Left kidney (tissue), 2 donors: ENCODE measurements around the gene VCPKMT. TPM values are rescaled to one million over a fixed set of nuclear protein-coding genes. Genes with fewer than 3 reads are reported as not detected.
"Not testable (repeated sequence)": the region's sequence is repeated elsewhere in the genome, so short reads cannot be mapped to it uniquely, and the experiment has no call there.

Experiments used
- DNase-seq: peaks from one replicate; pipeline ENCODE4 v3.0.0-alpha.2; 2013
- polyA plus RNA-seq: library from polyadenylated mRNA; unstranded; fragments of 120-200 nt; gene quantifications from one replicate; pipeline ENCODE4 v1.2.1, GENCODE V29; 2013; ENCODE audit not compliant: insufficient read length

Gene VCPKMT
- polyA plus RNA-seq, 1 donor = 16.9 TPM

DNA sequence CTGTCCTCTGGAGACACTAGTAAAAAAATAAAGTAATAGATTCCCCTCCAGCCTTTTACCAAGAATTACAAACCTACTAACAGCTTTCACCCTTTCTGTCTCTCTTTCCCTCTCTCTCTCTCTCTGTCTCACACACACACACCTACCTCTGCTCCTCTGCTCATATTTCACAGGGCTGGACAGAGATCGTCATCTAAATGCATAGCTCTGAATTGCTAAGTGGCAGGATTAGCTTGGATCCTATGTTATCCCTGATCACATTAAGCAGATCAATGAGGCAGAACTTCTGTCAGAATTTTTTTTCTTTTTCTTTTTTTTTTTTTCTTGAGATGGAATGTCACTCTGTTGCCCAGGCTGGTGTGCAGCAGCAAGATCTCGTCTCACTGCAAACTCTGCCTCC, 22.9 kb downstream of the VCPKMT start:
- no peak for DNase-seq

DNA sequence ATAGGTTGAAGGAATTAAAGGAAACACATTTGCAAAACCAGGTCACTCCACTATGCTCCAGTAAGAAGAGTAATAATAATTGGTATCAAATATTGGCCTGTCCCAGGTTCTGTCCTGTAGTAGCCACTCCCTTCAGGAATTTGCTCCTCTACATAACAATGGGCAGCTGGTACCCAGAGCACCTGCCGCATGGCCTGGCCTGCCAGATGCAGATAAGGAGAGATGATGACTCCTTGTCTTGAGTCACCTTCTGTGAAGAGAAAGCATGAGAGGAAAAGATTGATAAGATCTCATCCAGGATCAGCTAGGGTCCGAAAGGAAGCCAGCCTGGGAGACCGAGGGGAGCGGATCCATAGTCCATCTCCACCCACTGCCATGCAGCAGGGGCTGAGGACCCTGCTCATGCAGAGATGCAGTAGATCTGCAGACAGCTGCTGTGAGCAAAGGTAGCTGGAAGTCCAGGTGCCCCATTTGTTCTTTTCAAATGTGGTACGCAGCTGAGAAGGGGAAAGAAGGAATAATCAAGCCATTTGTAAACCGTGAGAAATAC, 24.3 kb downstream of the VCPKMT start:
- DNase-seq = no peak

DNA sequence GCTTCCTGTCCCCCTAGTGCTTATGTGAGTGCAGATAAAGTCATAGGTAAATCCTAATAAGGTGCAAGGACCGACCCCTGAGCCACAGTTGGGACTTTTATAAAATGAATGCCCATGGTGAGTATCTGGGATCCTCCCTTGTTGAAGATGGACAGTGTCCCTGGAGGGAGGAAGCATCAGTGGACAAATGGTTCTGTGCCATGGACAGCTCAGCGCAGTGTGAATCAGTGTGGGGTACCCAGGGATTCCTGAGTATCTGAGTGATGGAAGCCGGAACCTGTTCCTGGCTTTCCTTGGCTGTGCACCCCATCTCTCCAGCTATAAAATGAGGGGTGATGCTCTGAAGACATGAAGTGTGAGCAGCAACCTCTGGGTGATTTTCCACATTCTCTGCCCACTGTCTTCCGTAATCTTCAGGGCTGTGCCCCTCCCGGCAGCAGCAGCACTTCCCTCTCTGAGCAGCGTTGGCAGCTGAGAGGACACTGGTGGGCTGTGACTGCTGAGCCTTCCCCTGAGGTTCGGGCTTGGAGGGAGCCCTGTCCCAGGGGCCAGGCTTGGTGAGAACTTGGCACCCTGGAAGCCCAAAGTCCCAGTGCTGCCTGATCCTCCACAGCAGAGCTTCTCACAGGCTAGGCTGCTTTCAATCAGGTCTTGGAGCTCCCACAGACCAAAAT, 25.0 kb downstream of the VCPKMT start:
- no peak for DNase-seq

DNA sequence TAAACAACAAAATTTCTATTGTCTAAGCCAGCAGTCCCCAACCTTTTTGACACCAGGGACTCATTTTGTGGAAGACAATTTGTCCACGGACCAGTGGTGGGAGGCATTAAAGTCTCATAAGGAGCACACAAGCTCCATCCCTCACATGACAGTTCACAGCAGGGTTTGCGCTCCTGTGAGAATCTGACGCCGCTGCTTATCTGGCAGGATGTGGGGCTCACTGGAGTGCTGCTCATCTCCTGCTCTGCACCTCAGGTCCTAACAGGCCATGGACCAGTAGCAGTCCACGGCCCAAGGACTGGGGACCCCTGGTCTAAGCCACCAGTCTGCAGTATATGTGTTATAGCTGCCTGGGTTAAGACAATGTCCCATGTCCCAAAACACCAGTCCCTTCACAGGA, 27.2 kb downstream of the VCPKMT start:
- no peak for DNase-seq

DNA sequence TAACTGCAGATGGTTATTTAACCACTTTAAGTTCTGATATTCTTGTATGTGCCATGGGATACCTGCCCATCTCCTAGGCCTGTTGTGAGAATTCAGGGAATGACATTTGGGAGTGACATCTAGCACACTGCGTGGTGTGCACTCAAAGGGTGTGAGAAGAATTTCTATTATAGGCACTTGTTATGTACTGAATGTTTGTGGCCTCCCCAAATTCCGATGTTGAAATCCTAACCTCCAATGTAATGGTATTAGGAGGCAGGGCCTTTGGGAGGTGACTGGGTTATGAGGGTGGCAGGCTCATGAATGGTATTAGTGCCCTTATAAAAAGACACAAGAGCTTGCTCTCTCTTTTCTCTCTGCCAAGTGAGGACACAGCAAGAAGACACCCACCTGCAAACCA, 27.6 kb downstream of the VCPKMT start:
- no peak for DNase-seq

DNA sequence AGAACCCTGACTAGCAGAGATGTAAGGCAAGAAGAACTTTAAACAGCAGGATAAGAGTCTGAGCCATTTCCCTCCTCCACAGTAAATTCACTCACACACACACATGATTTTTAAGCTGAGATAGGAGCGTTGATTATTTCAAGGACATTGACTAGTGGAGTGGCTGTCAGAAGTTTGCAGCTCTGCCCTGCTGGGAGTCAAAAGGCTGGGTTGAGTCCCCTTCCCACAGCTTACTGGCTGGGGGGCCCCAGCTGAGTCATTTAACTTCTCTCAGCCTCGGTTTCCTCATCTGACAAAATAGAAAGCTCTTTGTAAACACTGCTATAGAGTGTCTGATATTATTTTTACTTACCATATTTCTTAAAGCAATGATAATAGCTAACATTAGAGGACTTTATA, 28.3 kb downstream of the VCPKMT start:
- no peak for DNase-seq

DNA sequence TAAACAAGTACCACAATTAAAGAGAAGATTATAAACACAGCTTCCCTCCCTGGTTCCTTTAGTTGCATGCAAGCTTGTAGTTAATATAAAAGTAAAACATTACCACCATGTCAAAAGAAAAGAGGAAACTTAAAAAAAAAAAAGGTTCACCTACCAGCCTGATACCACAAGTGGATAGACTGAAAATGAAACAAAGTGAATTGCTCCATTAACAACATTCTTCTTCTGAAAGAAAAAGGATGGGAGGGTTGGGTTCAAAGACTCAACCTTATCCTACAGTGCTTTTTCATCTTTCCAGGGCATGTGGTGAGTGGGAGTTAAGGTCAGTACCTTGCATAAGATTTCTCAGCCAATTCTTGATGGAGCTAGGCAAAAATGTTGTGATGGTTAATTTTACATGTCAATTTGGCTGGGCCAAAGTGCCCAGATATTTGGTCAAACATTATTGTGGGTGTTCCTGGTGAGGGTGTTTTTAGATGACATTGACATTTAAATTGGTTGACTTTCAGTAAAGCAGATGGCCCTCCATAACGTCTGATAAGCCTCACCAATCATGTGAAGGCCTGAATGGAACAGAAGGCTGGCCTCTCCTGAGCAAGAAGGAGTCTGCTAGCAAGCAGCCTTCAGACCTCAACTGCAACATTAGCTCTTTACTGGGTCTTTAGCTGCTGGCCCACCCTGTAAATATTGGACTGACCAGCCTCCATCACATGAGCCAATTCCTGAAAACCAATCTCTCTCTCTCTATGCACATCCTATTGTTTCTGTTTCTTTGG, 28.8 kb downstream of the VCPKMT start:
- no peak for DNase-seq

DNA sequence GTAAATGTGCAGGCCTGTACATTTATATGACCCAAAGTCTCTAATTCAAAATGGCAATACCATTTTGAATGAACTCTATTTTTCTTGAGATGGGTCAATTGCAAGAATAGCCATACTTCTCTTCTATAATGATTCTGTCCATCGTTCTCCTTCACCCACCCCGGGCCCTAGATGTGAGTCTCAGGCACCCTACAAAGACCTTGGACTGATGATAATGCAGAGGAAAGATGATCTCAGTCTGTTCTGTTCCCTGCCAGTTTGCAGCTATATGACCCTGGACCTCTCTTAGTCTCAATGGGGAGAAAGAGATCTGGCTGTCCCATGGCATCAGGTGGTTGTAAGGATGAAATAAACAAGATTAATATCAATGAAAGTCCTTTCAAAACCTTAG, 30.1 kb downstream of the VCPKMT start:
- DNase-seq = no peak

DNA sequence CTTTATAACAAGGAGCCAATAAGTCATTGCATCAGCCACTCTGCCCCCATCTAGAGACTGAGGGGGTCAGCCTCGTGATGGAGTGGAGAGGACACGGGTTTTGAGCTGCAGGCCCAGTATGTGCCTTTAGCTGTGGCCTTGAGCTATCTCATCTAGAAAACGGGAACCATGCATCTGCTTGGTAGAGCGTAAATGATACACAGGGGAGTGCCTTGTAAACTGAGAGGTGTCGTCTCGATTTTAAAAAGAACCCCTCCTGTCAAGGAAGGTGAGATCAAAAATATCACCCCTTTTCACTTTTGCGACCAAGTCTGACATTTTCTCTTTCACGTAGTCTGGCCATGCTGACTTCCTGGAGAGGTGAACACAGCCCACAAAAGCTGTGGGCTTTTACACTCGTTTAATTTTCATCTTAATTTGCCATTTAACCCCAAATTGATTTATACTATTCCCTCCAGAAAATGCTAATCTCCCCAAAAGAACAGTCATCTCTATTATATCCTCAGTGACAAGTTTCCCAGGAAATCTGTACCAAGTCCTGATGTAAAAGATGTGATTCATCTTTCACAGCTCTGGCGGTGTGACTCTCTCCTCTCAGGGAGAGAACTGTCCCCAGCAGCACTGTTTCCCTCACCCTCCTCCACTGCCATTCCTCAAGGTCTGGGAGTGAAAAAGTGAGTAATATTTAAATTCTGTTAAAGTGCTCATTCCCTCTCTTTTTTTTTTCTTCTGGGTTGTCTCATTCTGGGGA, 30.6 kb downstream of the VCPKMT start:
- no peak for DNase-seq

DNA sequence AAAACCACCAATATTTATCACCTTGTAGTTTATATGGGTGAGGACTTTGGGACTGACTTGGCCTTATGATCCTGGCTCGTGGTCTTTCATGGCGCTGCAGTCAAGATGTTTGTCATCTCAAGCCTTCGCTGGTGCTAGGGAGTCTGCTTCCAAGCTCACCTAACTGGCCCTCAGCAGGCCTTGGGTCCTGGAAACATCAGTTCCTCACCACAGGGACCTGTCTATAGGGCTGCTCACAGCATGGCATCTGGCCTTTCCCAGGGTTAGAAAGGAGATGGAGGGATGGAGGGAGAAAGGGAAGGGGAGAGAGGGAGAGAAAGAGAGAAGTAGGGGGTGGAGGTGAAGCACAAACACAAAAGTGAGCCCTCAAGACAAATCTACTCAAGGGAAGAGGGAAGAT, 31.7 kb downstream of the VCPKMT start:
- DNase-seq = no peak

DNA sequence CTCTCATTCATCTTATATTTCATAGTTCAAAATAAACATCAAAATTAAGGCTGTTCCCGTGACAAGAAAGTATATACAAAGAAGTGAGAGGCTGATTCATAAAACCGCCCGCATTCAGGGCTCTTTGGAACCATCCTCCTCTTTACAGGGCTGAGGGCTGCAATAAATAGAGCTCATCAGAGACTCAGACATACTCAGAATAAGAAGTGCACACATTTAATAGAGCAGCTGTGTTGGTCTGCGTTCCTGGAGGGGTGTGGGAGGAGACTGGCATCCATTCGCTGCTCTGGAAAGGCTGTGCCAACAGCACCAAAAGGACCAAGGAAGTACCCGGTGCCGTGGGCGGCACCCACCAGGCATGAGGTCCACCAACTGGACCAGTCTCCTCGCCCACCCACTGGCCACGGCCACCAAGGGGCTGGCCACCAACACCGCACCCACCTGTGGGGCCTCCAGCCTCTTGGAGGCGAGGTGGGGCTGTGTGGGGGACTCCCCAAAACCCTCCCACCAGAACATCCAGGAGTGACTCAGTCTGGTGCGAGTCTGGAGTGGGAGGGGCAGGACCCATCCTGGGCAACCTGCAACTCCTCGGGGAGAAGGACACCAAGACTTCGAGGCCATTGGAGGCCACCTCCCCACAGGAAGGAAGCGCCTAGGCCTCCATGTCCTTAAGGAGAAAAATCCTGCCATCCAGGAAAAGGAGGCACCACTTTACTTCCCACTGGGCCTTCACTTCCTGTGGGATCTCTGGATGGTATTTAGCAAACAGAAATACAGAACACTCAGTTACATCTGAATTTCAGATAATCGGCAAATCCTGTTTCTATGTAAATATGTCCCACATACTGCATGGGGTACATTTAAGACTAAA, 32.7 kb downstream of the VCPKMT start:
- no peak for DNase-seq

DNA sequence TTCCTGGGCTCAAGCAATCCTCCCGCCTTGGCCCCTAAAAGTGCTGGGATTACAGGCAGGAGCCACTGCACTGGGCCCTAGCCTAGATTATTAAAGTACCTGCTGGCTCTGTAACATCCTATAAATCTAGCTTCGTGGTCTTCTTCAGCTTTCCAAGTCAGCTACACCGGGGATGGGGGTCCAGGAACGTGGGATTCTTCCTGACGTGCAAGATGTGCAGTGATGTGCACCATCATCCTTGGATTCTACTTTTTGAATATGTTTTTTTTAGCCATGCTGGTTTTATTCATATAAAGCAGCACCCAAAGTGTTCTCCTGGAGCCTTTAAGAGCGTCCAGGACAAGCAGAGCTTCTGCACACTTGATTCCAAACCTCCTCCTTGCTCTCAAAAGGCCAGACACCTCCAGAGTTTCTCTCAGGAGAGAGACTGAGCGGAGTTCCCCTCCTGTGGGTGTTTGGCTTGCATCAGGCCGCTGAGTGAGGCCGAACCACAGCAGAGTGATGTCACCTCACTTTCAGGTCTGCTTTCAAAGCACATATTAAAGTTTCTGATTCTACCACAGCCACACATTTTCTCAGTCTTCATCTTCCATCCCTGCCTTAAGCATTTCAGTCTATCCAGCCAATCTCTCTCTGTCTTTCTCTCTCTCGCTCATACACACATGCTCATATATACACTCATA, 33.4 kb downstream of the VCPKMT start:
- no peak for DNase-seq

DNA sequence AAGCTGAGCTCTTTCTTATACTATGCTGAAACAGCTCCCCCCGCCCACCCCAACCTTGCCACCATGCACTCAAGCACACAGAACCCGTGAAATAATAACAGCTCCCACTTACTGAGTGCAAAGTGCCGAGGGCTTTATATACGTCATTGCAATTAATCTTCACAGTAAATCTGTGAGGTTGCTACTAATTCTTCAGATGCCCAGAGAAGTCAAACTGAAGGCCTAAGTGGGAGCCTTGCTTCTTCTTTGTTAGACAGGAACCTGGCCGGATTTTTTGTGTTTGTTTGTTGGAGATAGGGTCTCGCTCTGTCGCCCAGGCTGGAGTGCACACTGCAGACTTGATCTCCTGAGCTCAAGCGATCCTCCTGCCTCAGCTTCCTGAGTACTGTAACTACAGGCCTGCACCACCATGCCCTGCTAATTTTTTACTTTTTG, 34.0 kb downstream of the VCPKMT start:
- DNase-seq = no peak

DNA sequence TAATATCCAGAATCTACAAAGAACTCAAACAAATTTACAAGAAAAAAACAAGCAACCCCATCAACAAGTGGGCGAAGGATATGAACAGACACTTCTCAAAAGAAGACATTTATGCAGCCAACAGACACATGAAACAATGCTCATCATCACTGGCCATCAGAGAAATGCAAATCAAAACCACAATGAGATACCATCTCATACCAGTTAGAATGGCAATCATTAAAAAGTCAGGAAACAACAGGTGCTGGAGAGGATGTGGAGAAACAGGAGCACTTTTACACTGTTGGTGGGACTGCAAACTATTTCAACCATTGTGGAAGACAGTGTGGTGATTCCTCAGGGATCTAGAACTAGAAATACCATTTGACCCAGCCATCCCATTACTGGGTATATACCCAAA, 37.3 kb downstream of the VCPKMT start:
- not testable (repeated sequence) for DNase-seq

DNA sequence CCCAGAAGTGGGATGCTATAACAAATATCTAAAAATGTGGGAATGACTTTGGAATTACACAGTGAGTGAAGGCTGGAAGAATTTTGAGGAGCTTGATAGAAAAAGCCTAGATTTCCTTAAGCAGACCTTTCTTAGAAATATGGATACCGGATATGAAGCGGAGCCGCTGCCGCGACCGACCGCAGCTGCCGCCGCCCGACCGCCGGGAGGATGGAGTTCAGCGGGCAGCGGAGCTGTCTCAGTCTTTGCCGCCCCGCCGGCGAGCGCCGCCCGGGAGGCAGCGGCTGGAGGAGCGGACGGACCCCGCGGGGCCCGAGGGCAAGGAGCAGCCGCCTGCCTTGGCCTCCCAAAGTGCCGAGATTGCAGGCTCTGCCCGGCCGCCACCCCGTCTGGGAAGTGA, 42.7 kb downstream of the VCPKMT start:
- not testable (repeated sequence) for DNase-seq

DNA sequence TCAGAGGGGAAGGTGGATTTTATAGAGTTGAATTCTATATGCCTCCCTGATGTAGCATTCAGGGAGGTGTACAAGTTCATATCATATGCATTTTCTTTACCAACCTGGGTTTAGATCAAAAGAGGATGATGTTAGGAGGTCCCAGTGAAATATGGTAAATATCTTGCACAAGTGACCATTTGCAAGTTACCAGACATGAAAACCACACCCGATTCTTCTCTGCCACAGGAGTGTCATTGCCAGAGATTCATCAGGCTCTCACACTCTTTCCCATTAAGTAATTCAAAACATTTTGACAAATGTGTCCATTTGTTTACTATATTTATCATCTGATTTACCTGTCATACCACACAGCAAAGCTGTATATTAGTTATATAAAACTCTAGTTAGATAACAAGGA, 44.0 kb downstream of the VCPKMT start:
- no peak for DNase-seq

DNA sequence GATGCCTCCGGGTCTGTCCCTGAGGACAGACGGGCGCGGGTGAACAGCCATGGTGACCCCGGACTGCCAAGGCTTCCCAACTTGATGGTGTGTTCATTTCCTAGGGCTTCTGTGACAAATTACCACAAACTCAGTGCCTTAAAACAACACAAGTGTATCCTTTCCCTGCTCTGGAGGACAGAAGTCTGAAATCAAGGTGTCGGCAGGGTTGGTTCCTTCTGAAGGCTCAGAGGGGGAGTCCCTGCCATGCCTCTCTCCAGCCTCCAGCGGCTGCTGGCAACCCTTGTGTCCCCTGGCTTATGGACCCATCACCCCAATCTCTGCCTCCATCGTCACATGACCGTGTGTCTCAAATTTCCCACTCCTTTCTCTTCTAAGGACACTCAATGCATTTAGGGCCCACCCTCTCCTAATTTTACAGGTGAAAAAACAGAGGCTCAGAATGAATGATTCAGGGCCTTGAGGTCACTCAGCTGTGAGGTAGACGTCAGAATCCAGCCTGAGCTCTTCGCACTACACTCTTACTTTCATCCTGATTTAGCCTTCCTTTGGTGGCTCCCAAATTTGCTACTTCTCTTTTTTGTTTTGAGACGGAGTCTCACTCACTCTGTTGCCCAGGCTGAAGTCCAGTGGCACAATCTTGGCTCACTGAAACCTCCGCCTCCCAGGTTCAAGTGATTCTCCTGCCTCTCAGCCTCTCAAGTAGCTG, 45.4 kb downstream of the VCPKMT start:
- no peak for DNase-seq

DNA sequence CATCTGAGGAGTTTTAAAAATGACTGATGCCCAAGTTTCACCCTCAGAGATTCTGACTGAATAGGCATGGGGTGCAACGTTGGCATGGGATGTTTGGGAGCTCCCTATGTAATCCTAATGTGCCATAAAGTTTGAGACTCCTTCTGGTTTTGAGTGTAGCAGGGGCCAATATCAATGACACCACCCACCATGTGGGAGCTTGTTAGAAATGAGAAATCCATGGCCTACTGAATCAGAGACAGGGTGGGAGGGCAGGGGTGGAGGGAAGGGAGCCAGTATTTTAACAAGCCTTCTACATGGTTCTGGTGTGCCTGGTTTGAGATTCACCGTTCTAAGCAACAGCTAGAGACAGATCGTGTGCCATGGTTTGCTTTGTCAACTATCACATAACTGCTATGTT, 46.1 kb downstream of the VCPKMT start:
- no peak for DNase-seq

DNA sequence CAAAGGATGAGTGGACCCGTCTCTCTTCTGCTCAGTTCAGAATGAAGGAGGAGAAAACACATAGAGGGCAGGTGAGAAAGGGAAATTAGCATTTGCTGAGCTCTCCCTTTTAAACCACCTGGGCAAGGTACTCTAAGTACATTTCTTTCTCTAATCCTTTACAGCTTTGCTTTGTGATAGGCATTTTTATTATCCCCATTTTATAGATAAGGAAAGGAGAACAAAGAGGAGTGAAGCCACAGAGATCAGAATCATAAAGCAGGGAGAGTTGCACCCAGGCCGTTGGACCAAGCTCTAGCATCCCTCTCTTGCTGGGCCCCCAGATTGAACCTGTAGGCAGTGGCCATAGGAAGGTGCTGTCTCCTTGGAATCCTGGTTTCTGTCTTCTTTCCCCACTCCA, 47.0 kb downstream of the VCPKMT start:
- no peak for DNase-seq

DNA sequence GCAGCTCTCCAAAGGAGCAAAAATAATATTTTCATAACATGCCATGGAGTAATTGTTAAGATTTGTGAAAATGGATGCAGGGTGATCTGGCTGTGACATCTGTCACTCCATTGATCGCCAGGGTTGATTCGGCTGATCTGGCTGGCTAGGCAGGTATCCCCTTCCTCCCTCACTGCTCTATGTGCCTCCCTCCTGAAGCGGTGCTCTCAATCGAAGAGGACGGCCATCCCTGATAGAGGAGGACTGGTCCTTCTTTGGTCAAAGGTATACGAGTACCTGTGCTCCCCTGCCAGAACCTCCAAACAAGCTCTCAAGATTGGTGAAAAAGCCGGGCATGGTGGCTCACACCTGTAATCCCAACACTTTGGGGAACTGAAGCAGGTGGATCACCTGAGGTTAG, 47.9 kb downstream of the VCPKMT start:
- DNase-seq = no peak
